Prostate gland (tissue), 2 donors: Measurements from ENCODE around the gene FGD5.

Experiments
- CTCF ChIP-seq, 4 experiments: fragments of 200-600 bp in 2 of 4; fragments of 450-650 bp in 2 of 4; sonication (generic) in 2 of 4; IDR thresholded peaks; 1 replicate in 3 of 4; 2 replicates in 1 of 4; pipeline ENCODE4 v1.5.1; 2016 to 2019; ENCODE audit warnings: antibody characterized with exemption in 4 of 4, mild to moderate bottlenecking in 2 of 4, moderate library complexity in 2 of 4
- POLR2A ChIP-seq: fragments of 450-650 bp; IDR thresholded peaks from one replicate; pipeline ENCODE4 v1.6.1; 2016; ENCODE audit warnings: antibody characterized with exemption, mild to moderate bottlenecking

GRCh38 chr3:14913926-14914778 is 95.4 kb downstream of the FGD5 start:
- no peak for TF ChIP-seq CTCF (IDR thresholded peaks at IDR 0.05)
- no peak for TF ChIP-seq POLR2A
